OCI-LY7 (cell line): ENCODE data around the gene PKIB. TPM values are rescaled to one million over a fixed set of nuclear protein-coding genes. Genes with fewer than 3 reads are reported as not detected.

Experiments used
- BruUV-seq: library from RNA; stranded (reverse); fragments of 400-500 nt; replicated peaks from 2 replicates; lab custom pipeline; 2021; lab: Mats Ljungman, UMichigan
- CTCF ChIA-PET: fragments of 300-600 bp; sonication (Branson Sonifier 250); formaldehyde crosslinking; loops from one replicate; lab custom pipeline; 2022; ENCODE audit warnings: antibody characterized with exemption; ENCODE audit not compliant: unreplicated experiment; lab: Charles Lee
- POLR2A ChIA-PET: fragments of 300-600 bp; sonication (Branson Sonifier 250); formaldehyde crosslinking; loops from one replicate; lab custom pipeline; 2022; ENCODE audit warnings: antibody characterized with exemption; lab: Charles Lee
- DNase-seq: peaks from one replicate; pipeline ENCODE4 v3.0.0-alpha.2; 2015; ENCODE audit warnings: low spot score
- H2AFZ ChIP-seq: fragments of 200-600 bp; sonication (generic), shearing (Covaris generic); 2 replicates; pipeline ENCODE4 v1.6.1; 2014; ENCODE audit warnings: mild to moderate bottlenecking, antibody characterized with exemption, low read length, moderate library complexity
- H3K27ac ChIP-seq: fragments of 200-600 bp; sonication (generic); 2 replicates; pipeline ENCODE4 v1.5.1; 2014; ENCODE audit warnings: mixed run types, low read depth, mild to moderate bottlenecking, moderate library complexity, low read length, inconsistent platforms; ENCODE audit not compliant: poor library complexity, severe bottlenecking
- H3K36me3 ChIP-seq: fragments of 200-600 bp; sonication (generic); 2 replicates; pipeline ENCODE4 v1.6.1; 2014; ENCODE audit warnings: mild to moderate bottlenecking, antibody characterized with exemption, low read length, moderate library complexity, mixed read lengths; ENCODE audit not compliant: insufficient read depth
- H3K4me1 ChIP-seq: fragments of 200-600 bp; sonication (generic); 2 replicates; pipeline ENCODE4 v1.5.1; 2014; ENCODE audit warnings: mild to moderate bottlenecking, low read length; ENCODE audit not compliant: insufficient read depth, poor library complexity, severe bottlenecking
- H3K4me2 ChIP-seq: fragments of 200-600 bp; sonication (generic); 2 replicates; pipeline ENCODE4 v1.6.1; 2014; ENCODE audit warnings: mild to moderate bottlenecking, low read length
- H3K4me3 ChIP-seq: fragments of 200-600 bp; sonication (generic); 2 replicates; pipeline ENCODE4 v1.5.1; 2014; ENCODE audit warnings: mild to moderate bottlenecking, low read depth, low read length; ENCODE audit not compliant: poor library complexity, severe bottlenecking
- H3K79me2 ChIP-seq: fragments of 200-600 bp; sonication (generic); 2 replicates; pipeline ENCODE4 v1.6.1; 2016; ENCODE audit warnings: low read depth, mild to moderate bottlenecking, low read length, moderate library complexity, mixed read lengths; ENCODE audit not compliant: insufficient read depth
- H3K9me2 ChIP-seq: fragments of 200-600 bp; sonication (generic); 2 replicates; pipeline ENCODE4 v1.6.1; 2016; ENCODE audit warnings: mild to moderate bottlenecking, low read length, mixed read lengths; ENCODE audit not compliant: insufficient read depth
- H3K9me3 ChIP-seq: fragments of 200-600 bp; sonication (generic); 2 replicates; pipeline ENCODE4 v1.6.1; 2014; ENCODE audit warnings: mild to moderate bottlenecking, mixed run types, low read length, mixed read lengths
- H4K20me1 ChIP-seq: fragments of 200-600 bp; sonication (generic); 2 replicates; pipeline ENCODE4 v1.6.1; 2014; ENCODE audit warnings: mild to moderate bottlenecking, antibody characterized with exemption, low read length, moderate library complexity, mixed read lengths; ENCODE audit not compliant: insufficient read depth
- CTCF ChIP-seq: fragments of 200-600 bp; sonication (generic); conservative IDR thresholded peaks from 2 replicates; pipeline ENCODE4 v1.5.1; 2014; ENCODE audit warnings: mild to moderate bottlenecking, antibody characterized with exemption, low read length, moderate library complexity, mixed read lengths
- EZH2phosphoT487 ChIP-seq: fragments of 200-600 bp; sonication (generic); IDR thresholded peaks from 2 replicates; pipeline ENCODE4 v1.6.1; 2018; ENCODE audit warnings: low read depth, borderline replicate concordance, mild to moderate bottlenecking, mixed run types, antibody characterized with exemption, low read length, moderate library complexity, mixed read lengths
- intact Hi-C: fragments of 100-400 bp; cut with micrococcal nuclease; formaldehyde crosslinking; loops from one replicate; pipeline ENCODE4 v1.10.0; 2022; ENCODE audit not compliant: unreplicated experiment
- total RNA-seq, 2 experiments: library from RNA; depleted of rRNA in 1 of 2; stranded (reverse); fragments of >200 nt in 1 of 2; shearing (Covaris generic) in 1 of 2; gene quantifications; 2 replicates each; pipeline ENCODE4 v1.2.3, GENCODE V29; 2014 to 2022

Gene PKIB
- total RNA-seq, 2 experiments from 2014 or later = 0.46 TPM; not detected in 1

- TF ChIP-seq EZH2phosphoT487 (no peak), CTCF (no peak)
- Histone ChIP-seq H2AFZ (no peak overlapping the region), H3K79me2 (no peaks in the 10 kb centered on the region), H3K4me2 (no peak overlapping the region), H3K4me3 (no peak overlapping the region), H4K20me1 (no peaks in the 10 kb centered on the region), H3K9me2 (no peaks in the 10 kb centered on the region), H3K4me1 (no peaks in the 10 kb centered on the region), H3K27ac (no peak overlapping the region), H3K9me3 (no peaks in the 10 kb centered on the region), H3K36me3 (no peaks in the 10 kb centered on the region)
- no peak for DNase-seq
- POLR2A ChIA-PET = no interaction called here
- CTCF ChIA-PET = no interaction called here
- BruUV-seq = no TSS peak
- intact Hi-C loops = no loop called here
These were observed 85.9 kb downstream of the PKIB start for GRCh38 chr6:122696079-122696478.

- no peaks in the 10 kb centered on the region for H3K9me2 ChIP-seq
- H3K27ac ChIP-seq = no peak overlapping the region
- H3K4me1 ChIP-seq = no peaks in the 10 kb centered on the region
- TF ChIP-seq EZH2phosphoT487 = no peak
- no peak for TF ChIP-seq CTCF
- ChIA-PET CTCF (no interaction called here), POLR2A (interaction anchor here (0.7 kb wide), 1 partner anchor 96 kb away, joined by 3 read pairs; no protein-coding TSS in a partner anchor)
- BruUV-seq = no TSS peak
- intact Hi-C loops = no loop called here
- no peak overlapping the region for H3K4me3 ChIP-seq
- no peaks in the 10 kb centered on the region for H3K36me3 ChIP-seq
- DNase-seq = no peak
- no peaks in the 10 kb centered on the region for H3K9me3 ChIP-seq
- H2AFZ ChIP-seq = no peak overlapping the region
- H3K4me2 ChIP-seq = no peak overlapping the region
- no peaks in the 10 kb centered on the region for H4K20me1 ChIP-seq
- H3K79me2 ChIP-seq = no peaks in the 10 kb centered on the region
These were observed 86.6 kb downstream of the PKIB start for GRCh38 chr6:122696853-122697252.

- Histone ChIP-seq H2AFZ (no peak overlapping the region), H4K20me1 (no peaks in the 10 kb centered on the region), H3K36me3 (no peaks in the 10 kb centered on the region), H3K4me1 (no peaks in the 10 kb centered on the region), H3K4me2 (no peak overlapping the region), H3K27ac (no peak overlapping the region), H3K79me2 (no peaks in the 10 kb centered on the region), H3K9me3 (no peaks in the 10 kb centered on the region), H3K9me2 (no peaks in the 10 kb centered on the region), H3K4me3 (no peak overlapping the region)
- intact Hi-C loops = no loop called here
- TF ChIP-seq CTCF (no peak), EZH2phosphoT487 (no peak)
- POLR2A ChIA-PET = no interaction called here
- CTCF ChIA-PET = no interaction called here
- BruUV-seq = no TSS peak
- DNase-seq = no peak
These were observed 87.3 kb downstream of the PKIB start for GRCh38 chr6:122697458-122697857.
